ENCODE results near the gene TRIM14.

GRCh38 chr9:98154678-98155077 lies 35.7 kb upstream of the TRIM14 start:
- TF ChIP-seq CTCF (IDR thresholded peaks at IDR 0.05) = no peak
- no peak for TF ChIP-seq POLR2A (IDR thresholded peaks at IDR 0.05)

All from breast epithelium (tissue), 3 donors.